Retinal pigment epithelial cell (primary cell): Measurements from ENCODE around the gene UBA6.

Source experiments
- DNase-seq: peaks from one replicate; pipeline ENCODE4 v3.0.0-alpha.2; 2010; ENCODE audit warnings: low read depth
- H3K4me3 ChIP-seq: 2 replicates; pipeline ENCODE4 v1.5.1; 2011; ENCODE audit warnings: mild to moderate bottlenecking, low read length, control low read depth, moderate library complexity
- TF ChIP-seq, protein P1 (sequence below): conservative IDR thresholded peaks from 2 replicates; pipeline ENCODE4 v1.5.1; 2011; ENCODE audit warnings: low read depth, low read length, control low read depth, inconsistent platforms

The UBA6 gene

DNA sequence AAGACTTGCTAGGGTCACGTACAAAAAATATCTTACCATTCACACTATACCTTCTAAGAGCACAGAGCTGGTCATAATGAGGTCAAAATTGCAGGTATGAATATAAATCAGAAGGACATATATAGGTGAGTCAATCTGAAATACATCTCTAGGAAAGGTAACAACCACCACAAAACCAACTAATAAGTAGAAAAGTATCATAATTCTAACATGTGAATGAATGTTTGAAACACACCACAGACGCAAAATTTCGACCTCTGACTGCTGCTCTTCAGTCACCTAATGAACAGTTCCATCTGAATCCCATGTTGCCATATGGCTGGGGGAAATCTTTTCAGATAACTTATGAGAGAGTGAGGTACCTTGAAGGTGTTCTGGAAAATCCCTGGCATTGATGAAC lies 120.4 kb downstream of the UBA6 start:
- TF ChIP-seq, protein P1, sequence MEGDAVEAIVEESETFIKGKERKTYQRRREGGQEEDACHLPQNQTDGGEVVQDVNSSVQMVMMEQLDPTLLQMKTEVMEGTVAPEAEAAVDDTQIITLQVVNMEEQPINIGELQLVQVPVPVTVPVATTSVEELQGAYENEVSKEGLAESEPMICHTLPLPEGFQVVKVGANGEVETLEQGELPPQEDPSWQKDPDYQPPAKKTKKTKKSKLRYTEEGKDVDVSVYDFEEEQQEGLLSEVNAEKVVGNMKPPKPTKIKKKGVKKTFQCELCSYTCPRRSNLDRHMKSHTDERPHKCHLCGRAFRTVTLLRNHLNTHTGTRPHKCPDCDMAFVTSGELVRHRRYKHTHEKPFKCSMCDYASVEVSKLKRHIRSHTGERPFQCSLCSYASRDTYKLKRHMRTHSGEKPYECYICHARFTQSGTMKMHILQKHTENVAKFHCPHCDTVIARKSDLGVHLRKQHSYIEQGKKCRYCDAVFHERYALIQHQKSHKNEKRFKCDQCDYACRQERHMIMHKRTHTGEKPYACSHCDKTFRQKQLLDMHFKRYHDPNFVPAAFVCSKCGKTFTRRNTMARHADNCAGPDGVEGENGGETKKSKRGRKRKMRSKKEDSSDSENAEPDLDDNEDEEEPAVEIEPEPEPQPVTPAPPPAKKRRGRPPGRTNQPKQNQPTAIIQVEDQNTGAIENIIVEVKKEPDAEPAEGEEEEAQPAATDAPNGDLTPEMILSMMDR, result no peak
- DNase-seq, result no peak

DNA sequence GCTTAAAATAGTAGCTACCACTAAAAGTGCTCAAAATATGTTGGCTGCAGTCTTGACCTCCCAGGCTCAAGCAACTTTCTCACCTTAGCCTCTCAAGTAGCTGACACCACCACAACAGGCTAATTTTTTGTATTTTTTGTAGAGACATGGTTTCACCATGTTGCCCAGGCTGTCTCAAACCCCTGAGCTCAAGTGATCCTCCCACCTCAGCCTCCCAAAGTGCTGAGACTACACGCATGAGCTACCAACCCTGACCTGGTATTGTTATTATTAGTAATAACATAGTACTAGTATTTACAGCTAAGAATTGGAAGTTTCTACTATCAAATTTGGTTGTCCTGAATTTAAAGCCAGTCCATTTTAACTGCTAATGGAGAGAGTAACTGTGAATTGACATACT lies 124.4 kb downstream of the UBA6 start:
- no peak for DNase-seq
- H3K4me3 ChIP-seq, result no peak overlapping the region

More for the DNA sequence above, 120.4 kb downstream of the UBA6 start:
- no peak overlapping the region for H3K4me3 ChIP-seq

DNA sequence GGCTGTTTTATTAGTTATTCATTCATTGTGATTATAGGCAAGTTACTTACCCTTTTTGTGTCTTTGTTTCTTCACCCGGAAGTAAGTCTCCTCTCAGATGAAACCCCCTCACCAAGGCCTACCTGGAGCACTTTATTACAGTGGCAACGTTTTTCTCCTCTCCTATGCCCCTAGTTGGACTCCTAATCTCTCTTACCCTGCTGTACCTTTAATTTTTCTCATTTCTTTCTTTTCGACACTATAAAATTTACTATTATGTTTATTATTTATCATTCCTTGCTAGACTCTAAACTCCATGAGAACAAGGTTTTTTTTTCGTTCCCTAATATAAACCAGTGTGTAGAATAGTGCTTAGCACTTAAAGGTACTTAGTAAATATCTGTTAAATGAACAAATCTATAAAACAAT lies 124.9 kb downstream of the UBA6 start:
- DNase-seq, result no peak
- TF ChIP-seq, protein P1, result no peak
- no peak overlapping the region for H3K4me3 ChIP-seq

More for the DNA sequence above, 124.4 kb downstream of the UBA6 start:
- TF ChIP-seq, protein P1, result no peak

DNA sequence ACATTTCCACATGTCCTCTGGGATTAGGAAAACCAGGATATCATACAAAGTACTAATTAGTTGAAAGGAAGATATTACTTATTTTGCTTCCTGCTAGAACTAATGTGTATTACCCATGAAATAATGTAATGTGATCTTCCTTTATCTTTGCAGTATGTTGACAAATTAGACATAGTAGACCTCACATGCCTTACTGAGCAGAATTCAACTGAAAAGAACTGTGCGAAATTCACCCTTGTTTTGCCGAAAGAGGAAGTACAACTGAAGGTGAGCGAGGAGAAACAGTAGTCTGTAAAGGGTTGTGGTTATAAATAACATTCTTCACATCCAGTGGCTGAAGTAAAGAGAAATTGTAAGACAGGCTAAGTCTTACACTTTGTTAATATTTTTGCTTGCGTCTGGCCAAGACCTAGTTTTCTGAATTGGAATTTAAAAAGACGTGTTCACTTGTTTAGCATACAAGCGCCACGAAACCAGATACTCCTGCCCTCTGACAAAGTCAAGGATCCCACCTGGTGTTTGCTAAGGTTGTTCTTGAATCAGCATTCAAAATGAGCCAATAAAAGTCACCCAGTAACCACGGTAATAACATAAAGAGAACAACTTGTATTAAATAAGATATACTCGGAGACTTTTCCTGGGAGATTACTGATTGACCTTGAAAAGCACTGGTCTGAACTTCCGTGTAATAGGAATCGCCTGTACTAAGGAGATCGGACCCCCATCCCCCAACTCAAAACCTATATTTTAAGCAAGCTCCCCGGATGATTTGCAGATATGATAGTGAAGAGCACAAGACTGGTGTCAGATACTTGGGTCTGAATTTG lies 125.5 kb downstream of the UBA6 start:
- no peak overlapping the region for H3K4me3 ChIP-seq
- TF ChIP-seq, protein P1, result no peak
- no peak for DNase-seq

DNA sequence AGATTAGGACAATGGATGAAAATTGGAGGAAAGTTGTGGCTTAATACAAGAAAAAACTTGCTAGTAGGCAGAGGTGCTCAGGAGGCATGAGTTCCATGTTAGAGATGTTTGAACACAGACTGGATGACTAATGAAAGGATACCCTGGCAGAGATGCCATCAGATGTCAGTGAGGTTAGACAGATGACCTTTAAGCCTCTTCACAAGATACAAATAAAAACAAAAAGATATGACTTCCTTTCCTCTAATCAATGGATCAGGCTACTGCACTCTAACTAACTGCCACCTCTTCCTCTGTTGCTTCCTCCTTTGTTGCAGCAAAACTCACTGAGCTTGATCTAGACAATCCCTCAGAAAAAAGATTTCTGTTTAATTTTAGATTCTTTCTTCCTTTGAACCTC lies 127.8 kb downstream of the UBA6 start:
- TF ChIP-seq, protein P1, result no peak
- no peak overlapping the region for H3K4me3 ChIP-seq
- DNase-seq, result no peak

DNA sequence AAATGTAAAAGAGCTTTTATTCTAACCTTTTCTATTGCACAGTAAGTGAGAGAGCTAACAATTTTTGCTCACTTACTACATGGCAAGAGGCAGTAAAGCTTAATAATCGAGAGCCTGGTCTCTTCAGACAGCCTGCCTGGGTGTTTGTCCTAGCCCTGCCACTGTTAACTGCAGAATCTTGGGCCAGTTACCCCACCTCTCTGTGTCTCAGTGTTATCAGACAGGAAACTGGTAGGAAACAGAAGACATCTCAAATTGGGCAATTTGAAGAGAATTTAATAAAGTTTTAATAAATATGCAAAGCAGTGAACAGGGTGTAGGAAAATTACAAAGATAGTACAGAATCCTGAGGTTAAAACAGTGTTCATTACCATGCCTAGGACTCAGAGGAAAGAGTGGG lies 129.0 kb downstream of the UBA6 start:
- TF ChIP-seq, protein P1, result no peak

DNA sequence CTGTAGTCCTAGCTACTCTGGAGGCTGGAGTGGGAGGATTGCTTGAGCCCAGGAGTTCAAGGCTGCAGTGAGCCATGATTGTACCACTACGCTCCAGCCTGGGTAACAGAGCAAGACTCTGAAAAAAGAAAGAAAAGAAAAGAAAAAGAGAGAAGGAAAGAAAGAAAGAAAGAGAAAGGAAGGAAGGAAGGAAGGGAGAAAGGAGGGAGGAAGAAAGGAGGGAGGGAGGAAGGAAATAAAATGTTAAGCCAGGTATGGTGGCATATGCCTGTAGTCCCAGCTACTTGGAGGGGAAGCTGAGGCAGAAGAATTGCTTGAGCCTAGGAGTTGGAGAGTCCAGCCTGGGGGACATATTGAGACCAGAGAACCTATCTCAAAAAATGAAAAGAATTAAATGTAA lies 130.4 kb downstream of the UBA6 start:
- DNase-seq, result no peak
- TF ChIP-seq, protein P1, result no peak
- H3K4me3 ChIP-seq, result no peak overlapping the region

More for the DNA sequence above, 129.0 kb downstream of the UBA6 start:
- DNase-seq, result no peak
- H3K4me3 ChIP-seq, result no peak overlapping the region
